IPS-15b (cell line): ENCODE results near the gene ALDH18A1.

Experiments used
- H3K27me3 ChIP-seq: one replicate; pipeline ENCODE4 v1.6.1; 2013; ENCODE audit warnings: low read length; ENCODE audit not compliant: control insufficient read depth, insufficient read depth
- H3K36me3 ChIP-seq: one replicate; pipeline ENCODE4 v1.6.1; 2013; ENCODE audit warnings: low read length; ENCODE audit not compliant: control insufficient read depth, insufficient read depth
- H3K4me1 ChIP-seq: one replicate; pipeline ENCODE4 v1.6.1; 2013; ENCODE audit warnings: mild to moderate bottlenecking, low read length; ENCODE audit not compliant: control insufficient read depth, insufficient read depth
- H3K4me3 ChIP-seq: one replicate; pipeline ENCODE4 v1.5.1; 2013; ENCODE audit warnings: low read depth, low read length
- H3K9ac ChIP-seq: one replicate; pipeline ENCODE4 v1.6.1; 2013; ENCODE audit warnings: low read depth, mild to moderate bottlenecking, low read length
- H3K9me3 ChIP-seq: one replicate; pipeline ENCODE4 v1.6.1; 2013; ENCODE audit warnings: mild to moderate bottlenecking, low read length; ENCODE audit not compliant: control insufficient read depth, insufficient read depth

ALDH18A1 gene

GRCh38 chr10:95573964-95574604 is 82.4 kb downstream of the ALDH18A1 start:
- Histone ChIP-seq H3K9me3 (no peaks in the 10 kb centered on the region), H3K9ac (no peak overlapping the region), H3K4me1 (no peaks in the 10 kb centered on the region), H3K36me3 (no peaks in the 10 kb centered on the region), H3K27me3 (no peaks in the 10 kb centered on the region), H3K4me3 (no peak overlapping the region)

- Histone ChIP-seq H3K9ac (no peak overlapping the region), H3K4me1 (no peaks in the 10 kb centered on the region), H3K4me3 (no peak overlapping the region), H3K27me3 (no peaks in the 10 kb centered on the region), H3K36me3 (no peaks in the 10 kb centered on the region), H3K9me3 (no peaks in the 10 kb centered on the region)
These were observed 83.0 kb downstream of the ALDH18A1 start for GRCh38 chr10:95573527-95573926.

- no peaks in the 10 kb centered on the region for H3K4me1 ChIP-seq
- H3K36me3 ChIP-seq: no peaks in the 10 kb centered on the region
- H3K9me3 ChIP-seq: no peaks in the 10 kb centered on the region
- no peaks in the 10 kb centered on the region for H3K27me3 ChIP-seq
- no peak overlapping the region for H3K4me3 ChIP-seq
- H3K9ac ChIP-seq: no peak overlapping the region
These were observed 84.2 kb downstream of the ALDH18A1 start for GRCh38 chr10:95572131-95572820.

GRCh38 chr10:95571390-95571789 is 85.1 kb downstream of the ALDH18A1 start:
- no peaks in the 10 kb centered on the region for H3K36me3 ChIP-seq
- no peaks in the 10 kb centered on the region for H3K27me3 ChIP-seq
- no peak overlapping the region for H3K4me3 ChIP-seq
- H3K9me3 ChIP-seq: no peaks in the 10 kb centered on the region
- H3K4me1 ChIP-seq: no peaks in the 10 kb centered on the region
- no peak overlapping the region for H3K9ac ChIP-seq

GRCh38 chr10:95569368-95569767 is 87.1 kb downstream of the ALDH18A1 start:
- Histone ChIP-seq H3K36me3 (no peaks in the 10 kb centered on the region), H3K9ac (no peak overlapping the region), H3K4me3 (no peak overlapping the region), H3K4me1 (no peaks in the 10 kb centered on the region), H3K9me3 (no peaks in the 10 kb centered on the region), H3K27me3 (no peaks in the 10 kb centered on the region)

GRCh38 chr10:95567903-95568630 is 88.4 kb downstream of the ALDH18A1 start:
- Histone ChIP-seq H3K4me1 (no peaks in the 10 kb centered on the region), H3K9ac (no peak overlapping the region), H3K9me3 (no peaks in the 10 kb centered on the region), H3K36me3 (no peaks in the 10 kb centered on the region), H3K4me3 (no peak overlapping the region), H3K27me3 (no peaks in the 10 kb centered on the region)

GRCh38 chr10:95566136-95566535 is 90.4 kb downstream of the ALDH18A1 start:
- Histone ChIP-seq H3K4me1 (no peaks in the 10 kb centered on the region), H3K9ac (no peak overlapping the region), H3K9me3 (no peaks in the 10 kb centered on the region), H3K4me3 (no peak overlapping the region), H3K36me3 (no peaks in the 10 kb centered on the region), H3K27me3 (no peaks in the 10 kb centered on the region)

- Histone ChIP-seq H3K36me3 (no peaks in the 10 kb centered on the region), H3K4me3 (no peak overlapping the region), H3K27me3 (no peaks in the 10 kb centered on the region)
These were observed 91.2 kb downstream of the ALDH18A1 start for GRCh38 chr10:95565336-95565735.

GRCh38 chr10:95564291-95564690 is 92.2 kb downstream of the ALDH18A1 start:
- Histone ChIP-seq H3K9me3 (no peaks in the 10 kb centered on the region), H3K36me3 (no peaks in the 10 kb centered on the region), H3K27me3 (no peaks in the 10 kb centered on the region), H3K4me1 (peaks cover 3% of the 10 kb centered on the region), H3K4me3 (no peak overlapping the region), H3K9ac (no peak overlapping the region)

More at GRCh38 chr10:95565336-95565735, 91.2 kb downstream of the ALDH18A1 start:
- peaks cover under 1% of the 10 kb centered on the region for H3K4me1 ChIP-seq
- no peak overlapping the region for H3K9ac ChIP-seq
- no peaks in the 10 kb centered on the region for H3K9me3 ChIP-seq

GRCh38 chr10:95562341-95562965 is 94.1 kb downstream of the ALDH18A1 start:
- Histone ChIP-seq H3K9ac (no peak overlapping the region), H3K4me3 (no peak overlapping the region), H3K27me3 (no peaks in the 10 kb centered on the region), H3K9me3 (no peaks in the 10 kb centered on the region), H3K4me1 (peaks cover 14% of the 10 kb centered on the region), H3K36me3 (no peaks in the 10 kb centered on the region)

GRCh38 chr10:95561864-95562177 is 94.7 kb downstream of the ALDH18A1 start:
- Histone ChIP-seq H3K9me3 (no peaks in the 10 kb centered on the region), H3K9ac (no peak overlapping the region), H3K36me3 (no peaks in the 10 kb centered on the region), H3K27me3 (no peaks in the 10 kb centered on the region), H3K4me3 (peak overlapping the region; percentile 50), H3K4me1 (peaks cover 14% of the 10 kb centered on the region)
